Measurements from ENCODE around the gene LAIR1.
A peak's percentile ranks its signal among the peaks of the same experiment; 100 is the strongest.
"Not testable (repeated sequence)": the region's sequence is repeated elsewhere in the genome, so short reads cannot be mapped to it uniquely, and the experiment has no call there.

Gene LAIR1

GRCh38 chr19:54365798-54366197 is 1.1 kb upstream of the LAIR1 start:
- H3K27ac Mint-ChIP-seq, H3K4me3 Mint-ChIP-seq: not testable (repeated sequence)
- H3K4me1 Mint-ChIP-seq = peaks cover 72% of the 10 kb centered on the region

GRCh38 chr19:54361680-54362422 is 2.9 kb downstream of the LAIR1 start:
- H3K9me3 Mint-ChIP-seq; DNase-seq (ENCODE audit: low spot score in 2 of 2); H3K36me3 Mint-ChIP-seq: not testable (repeated sequence)
- peak; percentile 9 for ATAC-seq
- peak overlapping the region; percentile 89 for H3K4me3 Mint-ChIP-seq
- H3K4me1 Mint-ChIP-seq = peaks cover 51% of the 10 kb centered on the region
- peak overlapping the region; percentile 98 for H3K27ac Mint-ChIP-seq

More at GRCh38 chr19:54365798-54366197, 1.1 kb upstream of the LAIR1 start:
- not testable (repeated sequence) for DNase-seq (ENCODE audit: low spot score in 2 of 2); H3K9me3 Mint-ChIP-seq; ATAC-seq; H3K36me3 Mint-ChIP-seq

GRCh38 chr19:54359149-54359820 is 5.4 kb downstream of the LAIR1 start:
- H3K9me3 Mint-ChIP-seq, H3K4me3 Mint-ChIP-seq, H3K27ac Mint-ChIP-seq, H3K36me3 Mint-ChIP-seq: not testable (repeated sequence)
- peaks cover 37% of the 10 kb centered on the region for H3K4me1 Mint-ChIP-seq
- ATAC-seq = peak; percentile 88
- DNase-seq (ENCODE audit: low spot score in 2 of 2) = peak; percentile 70 to 77

GRCh38 chr19:54357381-54357780 is 7.3 kb downstream of the LAIR1 start:
- ATAC-seq (no peak), DNase-seq (ENCODE audit: low spot score in 2 of 2) (no peak)
- Mint-ChIP-seq H3K9me3 (no peaks in the 10 kb centered on the region), H3K27ac (peak overlapping the region; percentile 37), H3K4me3 (no peak overlapping the region), H3K36me3 (peaks cover 7% of the 10 kb centered on the region), H3K4me1 (peaks cover 21% of the 10 kb centered on the region)

- no peak for ATAC-seq
- Mint-ChIP-seq H3K4me1 (peaks cover 13% of the 10 kb centered on the region), H3K36me3 (peaks cover 7% of the 10 kb centered on the region)
Measured at GRCh38 chr19:54356444-54357056, 8.2 kb downstream of the LAIR1 start.

GRCh38 chr19:54355675-54356074 is 9.1 kb downstream of the LAIR1 start:
- Mint-ChIP-seq H3K4me1 (peaks cover 4% of the 10 kb centered on the region), H3K36me3 (peaks cover 7% of the 10 kb centered on the region), H3K27ac (no peak overlapping the region), H3K9me3 (no peaks in the 10 kb centered on the region), H3K4me3 (no peak overlapping the region)
- no peak for ATAC-seq
- no peak for DNase-seq (ENCODE audit: low spot score in 2 of 2)

More at GRCh38 chr19:54356444-54357056, 8.2 kb downstream of the LAIR1 start:
- no peak for DNase-seq (ENCODE audit: low spot score in 2 of 2)
- H3K4me3 Mint-ChIP-seq = no peak overlapping the region
- H3K27ac Mint-ChIP-seq = no peak overlapping the region
- H3K9me3 Mint-ChIP-seq = no peaks in the 10 kb centered on the region

GRCh38 chr19:54354761-54355160 is 10.0 kb downstream of the LAIR1 start:
- ATAC-seq = no peak
- Mint-ChIP-seq H3K4me3 (no peak overlapping the region), H3K27ac (no peak overlapping the region), H3K36me3 (peaks cover 7% of the 10 kb centered on the region), H3K9me3 (no peaks in the 10 kb centered on the region), H3K4me1 (no peaks in the 10 kb centered on the region)
- DNase-seq (ENCODE audit: low spot score in 2 of 2) = no peak

GRCh38 chr19:54352546-54352945 is 12.2 kb downstream of the LAIR1 start:
- no peak for DNase-seq (ENCODE audit: low spot score in 2 of 2)
- H3K4me3 Mint-ChIP-seq = no peak overlapping the region

GRCh38 chr19:54352041-54352440 is 12.7 kb downstream of the LAIR1 start:
- Mint-ChIP-seq H3K4me3 (no peak overlapping the region), H3K36me3 (peaks cover 7% of the 10 kb centered on the region), H3K4me1 (no peaks in the 10 kb centered on the region), H3K27ac (no peak overlapping the region), H3K9me3 (no peaks in the 10 kb centered on the region)
- ATAC-seq (peak; percentile 32), DNase-seq (ENCODE audit: low spot score in 2 of 2) (no peak)

More at GRCh38 chr19:54352546-54352945, 12.2 kb downstream of the LAIR1 start:
- Mint-ChIP-seq H3K36me3 (peaks cover 7% of the 10 kb centered on the region), H3K27ac (no peak overlapping the region), H3K4me1 (no peaks in the 10 kb centered on the region), H3K9me3 (no peaks in the 10 kb centered on the region)
- no peak for ATAC-seq

GRCh38 chr19:54351474-54351873 is 13.3 kb downstream of the LAIR1 start:
- no peak overlapping the region for H3K27ac Mint-ChIP-seq
- no peaks in the 10 kb centered on the region for H3K9me3 Mint-ChIP-seq
- ATAC-seq = no peak
- H3K4me1 Mint-ChIP-seq = no peaks in the 10 kb centered on the region
- no peak overlapping the region for H3K4me3 Mint-ChIP-seq
- DNase-seq (ENCODE audit: low spot score in 2 of 2) = no peak
- H3K36me3 Mint-ChIP-seq = peaks cover 7% of the 10 kb centered on the region

- DNase-seq (ENCODE audit: low spot score in 2 of 2) (no peak), ATAC-seq (no peak)
- H3K36me3 Mint-ChIP-seq = no peaks in the 10 kb centered on the region
Measured at GRCh38 chr19:54345938-54346386, 18.8 kb downstream of the LAIR1 start.

GRCh38 chr19:54343868-54344267 is 20.9 kb downstream of the LAIR1 start:
- Mint-ChIP-seq H3K27ac (no peak overlapping the region), H3K4me3 (no peak overlapping the region)
- ATAC-seq = no peak

More at GRCh38 chr19:54345938-54346386, 18.8 kb downstream of the LAIR1 start:
- H3K27ac Mint-ChIP-seq = no peak overlapping the region
- H3K9me3 Mint-ChIP-seq = no peaks in the 10 kb centered on the region
- H3K4me3 Mint-ChIP-seq = no peak overlapping the region
- no peaks in the 10 kb centered on the region for H3K4me1 Mint-ChIP-seq

GRCh38 chr19:54341295-54341694 is 23.4 kb downstream of the LAIR1 start:
- no peaks in the 10 kb centered on the region for H3K36me3 Mint-ChIP-seq
- no peak for DNase-seq (ENCODE audit: low spot score in 2 of 2)
- no peak overlapping the region for H3K27ac Mint-ChIP-seq
- no peaks in the 10 kb centered on the region for H3K4me1 Mint-ChIP-seq
- no peak overlapping the region for H3K4me3 Mint-ChIP-seq
- ATAC-seq = no peak
- no peaks in the 10 kb centered on the region for H3K9me3 Mint-ChIP-seq

More at GRCh38 chr19:54343868-54344267, 20.9 kb downstream of the LAIR1 start:
- H3K9me3 Mint-ChIP-seq = no peaks in the 10 kb centered on the region
- H3K4me1 Mint-ChIP-seq = no peaks in the 10 kb centered on the region
- no peak for DNase-seq (ENCODE audit: low spot score in 2 of 2)
- no peaks in the 10 kb centered on the region for H3K36me3 Mint-ChIP-seq

- no peak for DNase-seq (ENCODE audit: low spot score in 2 of 2)
- ATAC-seq = no peak
- Mint-ChIP-seq H3K27ac (no peak overlapping the region), H3K4me3 (no peak overlapping the region), H3K36me3 (no peaks in the 10 kb centered on the region), H3K9me3 (no peaks in the 10 kb centered on the region), H3K4me1 (no peaks in the 10 kb centered on the region)
Measured at GRCh38 chr19:54339646-54340358, 24.9 kb downstream of the LAIR1 start.

GRCh38 chr19:54338521-54338920 is 26.2 kb downstream of the LAIR1 start:
- no peaks in the 10 kb centered on the region for H3K9me3 Mint-ChIP-seq
- no peak overlapping the region for H3K27ac Mint-ChIP-seq
- H3K4me1 Mint-ChIP-seq = no peaks in the 10 kb centered on the region
- no peaks in the 10 kb centered on the region for H3K36me3 Mint-ChIP-seq
- no peak overlapping the region for H3K4me3 Mint-ChIP-seq
- ATAC-seq (no peak), DNase-seq (ENCODE audit: low spot score in 2 of 2) (no peak)

Measured in stimulated activated effector memory CD8-positive, alpha-beta T cell treated with anti-CD3 and anti-CD28 coated beads, Interleukin-12 subunit alpha, Interleukin-12 subunit beta, amount 100 ng/mL, for 72 hours (primary cell).